HL-60 (cell line): Measurements from ENCODE around the gene THOC6.

Experiments used
- POLR2AphosphoS5 ChIP-seq: IDR thresholded peaks from 2 replicates; pipeline ENCODE4 v1.6.1; 2012; ENCODE audit warnings: low read depth
- TF ChIP-seq, protein P1 (sequence below): IDR thresholded peaks from one replicate; pipeline ENCODE4 v1.5.1; 2011; ENCODE audit warnings: low read length, control low read depth, inconsistent platforms; ENCODE audit not compliant: insufficient read depth

DNA sequence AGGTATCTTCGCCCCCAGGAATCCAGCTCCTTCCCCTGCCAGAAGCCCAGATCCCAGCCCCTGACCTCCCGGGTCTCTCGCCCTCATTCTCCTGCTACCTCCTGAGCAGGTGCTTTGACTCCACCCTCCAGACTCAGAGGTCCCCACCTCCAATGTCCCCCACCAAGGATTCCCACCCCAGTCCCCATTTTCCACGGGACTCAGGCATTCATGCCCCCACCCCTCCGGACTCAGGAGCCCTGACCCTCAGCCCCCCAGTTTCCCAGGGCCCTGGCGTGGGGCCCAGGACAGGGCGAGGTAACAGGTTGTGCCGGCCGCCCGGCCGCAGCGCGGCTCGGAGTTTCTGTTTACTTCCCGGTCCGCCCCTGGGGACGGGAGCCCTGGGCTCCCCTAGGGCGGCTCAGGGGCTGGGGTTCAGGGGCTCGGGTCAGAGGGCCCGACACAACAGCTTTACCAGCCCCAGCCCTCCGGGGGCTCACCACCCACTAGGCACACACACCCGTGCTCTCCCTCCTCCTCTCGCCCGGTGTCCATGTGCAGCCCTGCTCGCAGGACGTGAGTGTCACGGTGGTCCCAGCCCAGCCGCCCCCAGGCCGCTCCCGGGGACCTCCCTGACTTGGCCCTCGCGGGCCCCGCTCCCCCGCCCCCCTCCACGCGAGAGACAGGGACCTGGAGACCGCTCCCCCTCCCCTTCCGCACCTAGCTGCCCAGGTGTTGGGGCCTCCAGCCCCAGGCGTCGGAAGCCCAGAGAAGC is 12.3 kb downstream of the THOC6 start:
- TF ChIP-seq, protein P1, sequence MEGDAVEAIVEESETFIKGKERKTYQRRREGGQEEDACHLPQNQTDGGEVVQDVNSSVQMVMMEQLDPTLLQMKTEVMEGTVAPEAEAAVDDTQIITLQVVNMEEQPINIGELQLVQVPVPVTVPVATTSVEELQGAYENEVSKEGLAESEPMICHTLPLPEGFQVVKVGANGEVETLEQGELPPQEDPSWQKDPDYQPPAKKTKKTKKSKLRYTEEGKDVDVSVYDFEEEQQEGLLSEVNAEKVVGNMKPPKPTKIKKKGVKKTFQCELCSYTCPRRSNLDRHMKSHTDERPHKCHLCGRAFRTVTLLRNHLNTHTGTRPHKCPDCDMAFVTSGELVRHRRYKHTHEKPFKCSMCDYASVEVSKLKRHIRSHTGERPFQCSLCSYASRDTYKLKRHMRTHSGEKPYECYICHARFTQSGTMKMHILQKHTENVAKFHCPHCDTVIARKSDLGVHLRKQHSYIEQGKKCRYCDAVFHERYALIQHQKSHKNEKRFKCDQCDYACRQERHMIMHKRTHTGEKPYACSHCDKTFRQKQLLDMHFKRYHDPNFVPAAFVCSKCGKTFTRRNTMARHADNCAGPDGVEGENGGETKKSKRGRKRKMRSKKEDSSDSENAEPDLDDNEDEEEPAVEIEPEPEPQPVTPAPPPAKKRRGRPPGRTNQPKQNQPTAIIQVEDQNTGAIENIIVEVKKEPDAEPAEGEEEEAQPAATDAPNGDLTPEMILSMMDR, result no peak
- TF ChIP-seq POLR2AphosphoS5, result no peak
